ENCODE data around the gene CRB3.

Gene CRB3

DNA sequence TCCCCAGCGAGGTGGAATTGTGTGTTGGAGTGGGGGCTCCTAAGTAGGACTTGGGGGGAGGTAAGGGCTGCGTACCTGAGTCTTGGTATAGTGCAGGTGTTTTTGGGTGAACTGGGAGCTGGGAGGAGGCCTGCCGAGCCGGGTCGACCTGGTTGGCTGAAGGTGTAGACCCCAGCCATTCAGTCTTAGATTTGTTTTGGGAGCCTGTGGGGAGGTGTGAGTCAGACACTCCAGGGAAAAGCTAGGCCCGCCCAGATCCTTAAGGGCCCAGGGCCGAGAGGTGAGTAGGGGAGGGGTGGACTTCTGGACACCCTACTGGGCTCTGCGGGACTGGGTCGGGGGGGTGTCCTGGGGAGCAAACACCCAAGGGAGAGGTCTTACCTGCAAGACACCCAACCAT is 935 bp downstream of the CRB3 start:
- TF ChIP-seq ZFX (IDR thresholded peaks at IDR 0.05) = no peak

DNA sequence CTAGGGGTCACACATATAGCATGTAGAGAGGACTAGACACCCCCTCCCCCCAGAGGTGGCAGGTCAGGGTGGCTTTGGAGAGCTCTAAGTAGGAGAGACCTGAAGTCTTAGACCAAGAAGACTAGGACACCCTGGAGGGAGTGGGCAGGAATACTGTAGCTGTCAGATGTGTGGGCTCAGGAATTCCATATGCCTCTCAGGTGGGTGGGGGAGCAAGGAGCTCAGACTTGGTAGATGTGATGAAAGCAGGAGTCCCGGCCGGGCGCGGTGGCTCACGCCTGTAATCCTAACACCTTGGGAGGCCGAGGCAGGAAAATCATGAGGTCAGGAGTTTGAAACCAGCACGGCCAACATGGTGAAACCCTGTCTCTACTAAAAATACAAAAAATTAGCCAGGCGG is 1.6 kb downstream of the CRB3 start:
- no peak for TF ChIP-seq ZFX (IDR thresholded peaks at IDR 0.05)
- TF ChIP-seq, protein P1, sequence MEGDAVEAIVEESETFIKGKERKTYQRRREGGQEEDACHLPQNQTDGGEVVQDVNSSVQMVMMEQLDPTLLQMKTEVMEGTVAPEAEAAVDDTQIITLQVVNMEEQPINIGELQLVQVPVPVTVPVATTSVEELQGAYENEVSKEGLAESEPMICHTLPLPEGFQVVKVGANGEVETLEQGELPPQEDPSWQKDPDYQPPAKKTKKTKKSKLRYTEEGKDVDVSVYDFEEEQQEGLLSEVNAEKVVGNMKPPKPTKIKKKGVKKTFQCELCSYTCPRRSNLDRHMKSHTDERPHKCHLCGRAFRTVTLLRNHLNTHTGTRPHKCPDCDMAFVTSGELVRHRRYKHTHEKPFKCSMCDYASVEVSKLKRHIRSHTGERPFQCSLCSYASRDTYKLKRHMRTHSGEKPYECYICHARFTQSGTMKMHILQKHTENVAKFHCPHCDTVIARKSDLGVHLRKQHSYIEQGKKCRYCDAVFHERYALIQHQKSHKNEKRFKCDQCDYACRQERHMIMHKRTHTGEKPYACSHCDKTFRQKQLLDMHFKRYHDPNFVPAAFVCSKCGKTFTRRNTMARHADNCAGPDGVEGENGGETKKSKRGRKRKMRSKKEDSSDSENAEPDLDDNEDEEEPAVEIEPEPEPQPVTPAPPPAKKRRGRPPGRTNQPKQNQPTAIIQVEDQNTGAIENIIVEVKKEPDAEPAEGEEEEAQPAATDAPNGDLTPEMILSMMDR (conservative IDR thresholded peaks at IDR 0.05) = no peak
- H3K27ac ChIP-seq = no peak overlapping the region

More for the DNA sequence above, 935 bp downstream of the CRB3 start:
- H3K27ac ChIP-seq = peak overlapping the region; percentile 94

DNA sequence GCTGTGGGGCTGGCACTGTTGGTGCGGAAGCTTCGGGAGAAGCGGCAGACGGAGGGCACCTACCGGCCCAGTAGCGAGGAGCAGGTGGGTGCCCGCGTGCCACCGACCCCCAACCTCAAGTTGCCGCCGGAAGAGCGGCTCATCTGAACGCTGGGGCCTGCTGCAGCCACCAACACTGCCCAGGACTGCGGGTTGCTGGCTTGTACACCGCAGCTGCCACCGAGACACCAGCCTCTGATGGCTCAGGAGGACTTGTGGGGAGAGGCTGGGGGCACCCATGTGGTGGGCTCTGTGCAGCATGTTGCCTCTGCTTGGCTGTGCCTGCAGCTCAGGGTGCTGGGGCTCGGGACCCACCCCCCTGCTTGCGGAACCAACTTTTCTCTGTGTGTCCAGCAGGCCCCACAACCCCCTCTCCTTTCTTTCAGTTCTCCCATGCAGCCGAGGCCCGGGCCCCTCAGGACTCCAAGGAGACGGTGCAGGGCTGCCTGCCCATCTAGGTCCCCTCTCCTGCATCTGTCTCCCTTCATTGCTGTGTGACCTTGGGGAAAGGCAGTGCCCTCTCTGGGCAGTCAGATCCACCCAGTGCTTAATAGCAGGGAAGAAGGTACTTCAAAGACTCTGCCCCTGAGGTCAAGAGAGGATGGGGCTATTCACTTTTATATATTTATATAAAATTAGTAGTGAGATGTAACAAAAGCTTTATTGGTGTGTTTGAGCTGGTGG is 2.6 kb downstream of the CRB3 start:
- no peak for TF ChIP-seq ZFX (IDR thresholded peaks at IDR 0.05)
- TF ChIP-seq, protein P1 (conservative IDR thresholded peaks at IDR 0.05) = no peak
- H3K27ac ChIP-seq = no peak overlapping the region

DNA sequence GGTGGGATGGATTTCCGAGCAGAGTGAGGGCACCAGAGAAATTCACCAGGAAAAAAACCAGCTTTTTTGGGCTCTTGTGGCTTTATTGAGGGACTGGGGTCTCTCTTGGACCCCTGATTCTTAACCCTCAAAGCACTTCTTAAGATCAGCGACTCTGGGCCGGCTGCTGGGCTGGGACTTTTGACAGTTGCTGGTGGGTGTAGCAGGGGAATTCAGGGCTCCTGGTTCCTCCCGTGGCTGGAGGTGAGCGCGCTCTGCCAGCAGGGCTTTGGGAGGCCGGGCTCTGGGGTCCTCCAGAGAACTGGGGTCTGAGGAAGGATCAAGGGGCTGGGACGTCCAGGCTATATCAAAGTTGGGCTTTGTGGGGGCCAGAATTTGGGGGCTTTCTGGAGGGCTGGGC is 3.3 kb downstream of the CRB3 start:
- H3K27ac ChIP-seq = no peak overlapping the region
- TF ChIP-seq, protein P1 (conservative IDR thresholded peaks at IDR 0.05) = no peak
- no peak for TF ChIP-seq ZFX (IDR thresholded peaks at IDR 0.05)

DNA sequence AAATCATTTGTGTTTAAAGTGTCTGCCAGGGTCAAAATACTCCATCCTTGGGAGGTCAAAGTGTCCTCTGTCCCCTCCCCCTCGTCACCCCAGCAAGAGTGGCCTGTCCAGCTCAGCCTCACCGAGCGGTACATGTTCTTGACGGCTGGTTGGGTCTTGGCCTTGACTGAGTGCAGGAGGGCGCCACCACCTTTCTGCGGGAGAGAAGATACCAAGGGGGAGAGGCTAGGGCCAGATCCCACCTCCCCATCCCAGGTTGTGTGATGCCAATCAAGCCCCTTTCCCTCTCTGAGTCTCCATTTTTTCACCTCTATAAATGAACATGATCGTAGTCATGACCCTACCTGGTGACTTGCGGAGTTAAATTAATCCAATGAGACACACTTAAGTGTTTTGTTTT is 6.1 kb downstream of the CRB3 start:
- H3K27ac ChIP-seq = no peak overlapping the region
- TF ChIP-seq, protein P1 (conservative IDR thresholded peaks at IDR 0.05) = no peak
- TF ChIP-seq ZFX (IDR thresholded peaks at IDR 0.05) = no peak

DNA sequence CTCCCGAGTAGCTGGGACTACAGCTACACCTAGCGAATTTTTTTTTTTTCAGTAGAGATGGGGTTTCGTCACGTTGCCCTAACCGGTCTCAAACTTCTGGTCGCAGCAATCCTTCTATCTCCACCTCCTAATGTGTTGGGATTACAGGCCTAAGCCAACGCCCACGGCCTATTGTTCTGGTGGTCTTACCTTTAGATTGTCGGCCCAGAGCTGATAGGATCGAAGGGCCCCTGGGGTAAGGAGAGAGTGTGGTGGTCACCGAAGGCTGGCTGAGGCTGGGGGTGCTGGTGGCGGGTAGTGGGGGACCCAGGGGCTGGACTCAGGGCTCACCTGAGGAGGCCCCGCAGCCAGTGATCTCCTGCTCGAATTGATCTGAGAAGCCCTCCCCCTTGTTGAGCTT is 7.0 kb downstream of the CRB3 start:
- no peak for TF ChIP-seq ZFX (IDR thresholded peaks at IDR 0.05)
- TF ChIP-seq, protein P1 (conservative IDR thresholded peaks at IDR 0.05) = no peak
- no peak overlapping the region for H3K27ac ChIP-seq

DNA sequence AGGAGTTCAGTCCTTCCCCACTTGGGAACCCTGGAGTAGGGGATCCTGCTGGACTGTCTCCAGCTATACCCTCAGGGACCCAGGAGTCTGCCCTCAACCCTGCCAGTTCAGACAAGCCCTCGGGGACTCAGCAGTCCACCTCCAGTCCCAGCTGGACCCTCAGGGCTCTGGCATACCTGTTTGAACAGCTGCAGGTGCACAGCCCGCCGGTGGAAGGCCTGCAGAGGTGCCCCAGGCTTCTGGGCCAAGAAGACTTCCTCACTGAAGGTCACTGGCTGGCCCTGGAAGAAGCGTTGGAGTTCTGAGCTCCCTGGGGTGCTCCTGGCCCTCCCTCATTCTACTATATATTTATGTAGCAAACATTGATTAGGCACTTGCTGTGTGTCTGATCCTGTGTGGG is 8.6 kb downstream of the CRB3 start:
- TF ChIP-seq, protein P1 (conservative IDR thresholded peaks at IDR 0.05) = no peak
- no peak for TF ChIP-seq ZFX (IDR thresholded peaks at IDR 0.05)
- H3K27ac ChIP-seq = no peak overlapping the region

DNA sequence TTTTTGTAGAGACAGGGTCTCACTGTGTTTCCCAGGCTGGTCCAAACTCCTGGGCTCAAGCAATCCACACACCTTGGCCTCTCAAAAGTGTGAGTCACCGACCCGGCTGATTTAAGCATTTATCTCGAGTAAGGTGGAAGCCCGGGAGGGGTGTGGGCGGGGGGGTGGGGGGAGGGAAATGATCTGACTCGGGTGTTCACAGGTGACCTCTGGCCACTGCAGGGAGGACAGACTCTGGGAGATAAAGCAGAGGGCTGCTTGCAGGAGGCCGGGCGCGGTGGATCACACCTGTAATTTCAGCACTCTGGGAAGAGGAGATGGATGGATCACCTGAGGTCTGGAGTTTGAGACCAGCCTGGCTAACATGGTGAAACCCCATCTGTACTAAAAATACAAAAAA is 9.6 kb downstream of the CRB3 start:
- no peak overlapping the region for H3K27ac ChIP-seq
- no peak for TF ChIP-seq ZFX (IDR thresholded peaks at IDR 0.05)
- TF ChIP-seq, protein P1 (conservative IDR thresholded peaks at IDR 0.05) = no peak
